Ureter (tissue), 1 donor: Measurements from ENCODE around the gene PNLIPRP3. TPM values are rescaled to one million over a fixed set of nuclear protein-coding genes. Genes with fewer than 3 reads are reported as not detected.
"Not testable (repeated sequence)": the region's sequence is repeated elsewhere in the genome, so short reads cannot be mapped to it uniquely, and the experiment has no call there.

ENCODE experiments used
- DNase-seq: peaks from one replicate; pipeline ENCODE4 v3.0.0-alpha.2; 2020; ENCODE audit warnings: low spot score
- total RNA-seq: library from RNA; stranded (reverse); gene quantifications from one replicate; pipeline ENCODE4 v1.2.4, GENCODE V29; 2023
- donor health status: DM: yes; HTN: yes; CAD: no.

The PNLIPRP3 gene
- total RNA-seq: not detected

- no peak for DNase-seq
Observed at GRCh38 chr10:116427671-116428070, at the start of gene PNLIPRP3. TSS of gene PNLIPRP3 (plus strand) at chr10:116427847. CDS start at chr10:116428013, 166 bp downstream.

GRCh38 chr10:116382290-116382689 lies 45.4 kb upstream of the PNLIPRP3 start:
- DNase-seq: no peak

GRCh38 chr10:116385311-116385710 lies 42.3 kb upstream of the PNLIPRP3 start:
- no peak for DNase-seq

GRCh38 chr10:116385994-116386809 lies 41.4 kb upstream of the PNLIPRP3 start:
- DNase-seq: no peak

GRCh38 chr10:116393246-116393831 lies 34.3 kb upstream of the PNLIPRP3 start:
- not testable (repeated sequence) for DNase-seq

- no peak for DNase-seq
Observed at GRCh38 chr10:116395223-116395985, 32.2 kb upstream of the PNLIPRP3 start.

- DNase-seq: no peak
Observed at GRCh38 chr10:116398224-116398623, 29.4 kb upstream of the PNLIPRP3 start.

GRCh38 chr10:116402858-116403257 lies 24.8 kb upstream of the PNLIPRP3 start:
- no peak for DNase-seq

GRCh38 chr10:116403740-116404250 lies 23.9 kb upstream of the PNLIPRP3 start:
- DNase-seq: no peak

- no peak for DNase-seq
Observed at GRCh38 chr10:116408719-116409118, 18.9 kb upstream of the PNLIPRP3 start.

- no peak for DNase-seq
Observed at GRCh38 chr10:116410351-116410750, 17.3 kb upstream of the PNLIPRP3 start.

GRCh38 chr10:116417821-116418220 lies 9.8 kb upstream of the PNLIPRP3 start:
- no peak for DNase-seq

- DNase-seq: no peak
Observed at GRCh38 chr10:116418389-116418788, 9.3 kb upstream of the PNLIPRP3 start.

- DNase-seq: no peak
Observed at GRCh38 chr10:116421815-116422214, 5.8 kb upstream of the PNLIPRP3 start.

GRCh38 chr10:116429288-116429977 lies 1.8 kb downstream of the PNLIPRP3 start:
- DNase-seq: no peak

- DNase-seq: no peak
Observed at GRCh38 chr10:116430288-116430687, 2.6 kb downstream of the PNLIPRP3 start.

- DNase-seq: no peak
Observed at GRCh38 chr10:116431598-116431997, 4.0 kb downstream of the PNLIPRP3 start.

- no peak for DNase-seq
Observed at GRCh38 chr10:116437076-116437692, 9.5 kb downstream of the PNLIPRP3 start.

GRCh38 chr10:116440330-116441030 lies 12.8 kb downstream of the PNLIPRP3 start:
- no peak for DNase-seq

GRCh38 chr10:116444527-116445142 lies 17.0 kb downstream of the PNLIPRP3 start:
- no peak for DNase-seq
